Stimulated activated naive CD8-positive, alpha-beta T cell treated with anti-CD3 and anti-CD28 coated beads, Interleukin-15, amount 100 ng/mL, for 72 hours (primary cell): Measurements from ENCODE around the gene DPYD.

Source experiments
- ATAC-seq: fragments of 150-1000 bp; cut with Tn5 transposase; 2 replicates; pipeline ENCODE4 v1.10.0; 2021; ENCODE audit warnings: mild to moderate bottlenecking, moderate library complexity
- DNase-seq, 2 donors: peaks; one replicate each; pipeline ENCODE4 v3.0.0; 2021 to 2022
- H3K27ac Mint-ChIP-seq, 2 donors: one replicate each; pipeline ENCODE4 v1.8.0; 2022; ENCODE audit warnings: mild to moderate bottlenecking in 2 of 2, mixed read lengths in 2 of 2, moderate library complexity in 2 of 2
- H3K27me3 Mint-ChIP-seq: one replicate; pipeline ENCODE4 v1.8.0; 2022; ENCODE audit warnings: mixed read lengths
- H3K4me1 Mint-ChIP-seq: one replicate; pipeline ENCODE4 v1.8.0; 2022; ENCODE audit warnings: mild to moderate bottlenecking, mixed read lengths
- H3K4me3 Mint-ChIP-seq, 2 donors: one replicate each; pipeline ENCODE4 v1.8.0; 2022; ENCODE audit warnings: mild to moderate bottlenecking in 2 of 2, mixed read lengths in 2 of 2, moderate library complexity in 1 of 2
- H3K9me3 Mint-ChIP-seq, 2 donors: one replicate each; pipeline ENCODE4 v1.8.0; 2022; ENCODE audit warnings: mixed read lengths in 2 of 2

The DPYD gene

GRCh38 chr1:97424209-97424608, 496.6 kb downstream of the DPYD start:
- no peak for DNase-seq
- no peak overlapping the region for H3K27ac Mint-ChIP-seq

DNA sequence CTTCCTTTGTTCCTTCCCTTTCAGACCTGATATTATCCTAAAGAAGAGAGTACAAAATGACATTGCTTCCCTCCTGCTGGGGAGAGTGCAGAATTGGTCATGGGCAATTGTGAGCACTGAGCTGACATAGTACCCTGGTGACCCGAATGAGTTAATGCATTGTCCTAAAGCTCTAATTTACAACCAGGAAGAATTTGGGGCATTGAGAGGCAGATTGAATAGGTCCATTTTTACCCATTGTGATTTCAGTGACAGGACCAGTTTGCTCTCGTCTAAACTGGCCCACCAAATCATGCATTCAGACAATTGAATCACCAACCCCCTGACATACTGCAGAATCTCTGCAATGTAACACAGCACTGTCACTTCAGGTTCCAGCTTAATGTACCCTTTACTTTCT, 497.4 kb downstream of the DPYD start:
- ATAC-seq (no peak), DNase-seq (no peak)
- Mint-ChIP-seq H3K9me3 (peaks cover 0 to 5% of the 10 kb centered on the region in 2 donors), H3K4me1 (peaks cover 7% of the 10 kb centered on the region), H3K27me3 (no peaks in the 10 kb centered on the region), H3K27ac (no peak overlapping the region), H3K4me3 (no peak overlapping the region)

More at GRCh38 chr1:97424209-97424608, 496.6 kb downstream of the DPYD start:
- no peak for ATAC-seq
- Mint-ChIP-seq H3K4me3 (no peak overlapping the region), H3K4me1 (peaks cover 7% of the 10 kb centered on the region), H3K27me3 (no peaks in the 10 kb centered on the region), H3K9me3 (peaks cover 0 to under 1% of the 10 kb centered on the region in 2 donors)

DNA sequence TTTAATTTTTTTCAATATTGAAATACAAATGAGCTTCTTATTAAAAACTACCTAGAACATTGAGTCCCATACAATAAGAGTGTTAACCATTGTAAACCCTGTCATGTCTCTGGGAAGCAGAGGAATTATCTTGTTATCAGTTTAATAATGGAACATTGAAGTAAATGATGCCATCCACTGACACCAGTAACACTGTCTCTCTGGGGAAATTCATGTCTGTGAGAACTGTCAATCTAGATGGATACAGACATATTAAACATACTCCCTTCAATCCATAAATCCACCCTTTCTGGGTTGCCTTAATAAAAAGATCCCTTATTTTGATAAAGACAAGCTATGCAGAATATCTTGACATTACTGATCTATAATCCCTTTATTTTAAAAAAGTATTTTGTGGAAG, 503.2 kb downstream of the DPYD start:
- Mint-ChIP-seq H3K4me3 (no peak overlapping the region), H3K4me1 (no peaks in the 10 kb centered on the region), H3K27me3 (no peaks in the 10 kb centered on the region), H3K27ac (no peak overlapping the region), H3K9me3 (peaks cover 0 to 5% of the 10 kb centered on the region in 2 donors)
- no peak for DNase-seq
- ATAC-seq, result no peak

GRCh38 chr1:97414682-97415312, 506.0 kb downstream of the DPYD start:
- DNase-seq (no peak), ATAC-seq (no peak)
- H3K27me3 Mint-ChIP-seq, result no peaks in the 10 kb centered on the region
- H3K27ac Mint-ChIP-seq, result no peak overlapping the region
- H3K4me3 Mint-ChIP-seq, result no peak overlapping the region
- H3K4me1 Mint-ChIP-seq, result no peaks in the 10 kb centered on the region
- peaks cover 0 to 5% of the 10 kb centered on the region in 2 donors for H3K9me3 Mint-ChIP-seq

DNA sequence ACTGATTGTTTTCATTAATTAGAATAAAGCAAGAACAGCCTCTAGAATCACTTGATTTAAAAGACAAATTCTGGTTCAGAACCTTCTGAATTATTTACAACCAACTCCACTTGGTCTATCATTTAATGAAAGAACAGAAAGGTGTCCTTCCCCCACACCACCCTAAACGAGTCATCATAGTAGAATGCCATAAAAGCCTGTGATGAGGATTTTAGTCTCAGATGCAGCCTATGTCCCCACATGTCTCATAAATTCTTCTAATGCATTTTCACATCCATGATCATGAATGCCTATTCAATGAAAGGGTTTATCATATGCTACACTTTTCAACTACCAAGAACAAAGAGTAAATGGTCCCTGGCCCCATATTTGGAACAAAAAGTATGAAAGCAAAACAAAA, 508.1 kb downstream of the DPYD start:
- peaks cover 1 to 10% of the 10 kb centered on the region in 2 donors for H3K9me3 Mint-ChIP-seq
- no peaks in the 10 kb centered on the region for H3K27me3 Mint-ChIP-seq
- no peak for ATAC-seq

GRCh38 chr1:97412166-97412565, 508.7 kb downstream of the DPYD start:
- Mint-ChIP-seq H3K4me1 (no peaks in the 10 kb centered on the region), H3K27ac (no peak overlapping the region), H3K4me3 (no peak overlapping the region), H3K9me3 (peaks cover 7 to 16% of the 10 kb centered on the region in 2 donors), H3K27me3 (no peaks in the 10 kb centered on the region)
- ATAC-seq, result no peak
- DNase-seq, result no peak

More for the DNA sequence above, 508.1 kb downstream of the DPYD start:
- no peak for DNase-seq
- Mint-ChIP-seq H3K4me3 (no peak overlapping the region), H3K27ac (no peak overlapping the region), H3K4me1 (no peaks in the 10 kb centered on the region)

GRCh38 chr1:97396463-97396862, 524.4 kb downstream of the DPYD start:
- H3K27me3 Mint-ChIP-seq, result no peaks in the 10 kb centered on the region
- H3K27ac Mint-ChIP-seq, result no peak overlapping the region
- ATAC-seq (no peak), DNase-seq (no peak)
- H3K9me3 Mint-ChIP-seq, result peaks cover 23 to 32% of the 10 kb centered on the region in 2 donors
- H3K4me1 Mint-ChIP-seq, result no peaks in the 10 kb centered on the region
- H3K4me3 Mint-ChIP-seq, result no peak overlapping the region

DNA sequence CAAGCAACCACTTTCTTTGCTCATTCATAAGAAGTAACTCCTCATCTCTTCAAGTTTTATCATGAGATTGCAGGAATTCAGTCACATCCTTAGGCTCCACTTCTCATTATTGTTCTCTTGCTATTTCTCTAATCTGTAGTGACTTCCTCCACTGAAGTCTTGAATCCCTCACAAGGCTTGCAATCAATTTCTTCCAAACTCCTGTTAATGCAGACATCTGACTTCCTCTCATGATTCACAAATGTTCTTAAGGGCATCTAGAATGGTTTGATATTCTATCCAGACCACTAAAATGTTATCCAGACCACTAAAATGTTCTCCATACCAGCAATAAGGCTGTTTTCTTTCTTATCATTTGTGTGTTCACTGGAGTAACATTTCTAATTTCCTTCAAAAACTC, 528.1 kb downstream of the DPYD start:
- Mint-ChIP-seq H3K4me1 (no peaks in the 10 kb centered on the region), H3K4me3 (no peak overlapping the region), H3K9me3 (peaks cover 12 to 23% of the 10 kb centered on the region in 2 donors), H3K27ac (no peak overlapping the region), H3K27me3 (no peaks in the 10 kb centered on the region)
- ATAC-seq (no peak), DNase-seq (no peak)

- ATAC-seq (no peak), DNase-seq (no peak)
- no peaks in the 10 kb centered on the region for H3K9me3 Mint-ChIP-seq
- no peaks in the 10 kb centered on the region for H3K27me3 Mint-ChIP-seq
- no peaks in the 10 kb centered on the region for H3K4me1 Mint-ChIP-seq
- H3K4me3 Mint-ChIP-seq, result no peak overlapping the region
- no peak overlapping the region for H3K27ac Mint-ChIP-seq
Measured at GRCh38 chr1:97385536-97386277, 535.1 kb downstream of the DPYD start.

DNA sequence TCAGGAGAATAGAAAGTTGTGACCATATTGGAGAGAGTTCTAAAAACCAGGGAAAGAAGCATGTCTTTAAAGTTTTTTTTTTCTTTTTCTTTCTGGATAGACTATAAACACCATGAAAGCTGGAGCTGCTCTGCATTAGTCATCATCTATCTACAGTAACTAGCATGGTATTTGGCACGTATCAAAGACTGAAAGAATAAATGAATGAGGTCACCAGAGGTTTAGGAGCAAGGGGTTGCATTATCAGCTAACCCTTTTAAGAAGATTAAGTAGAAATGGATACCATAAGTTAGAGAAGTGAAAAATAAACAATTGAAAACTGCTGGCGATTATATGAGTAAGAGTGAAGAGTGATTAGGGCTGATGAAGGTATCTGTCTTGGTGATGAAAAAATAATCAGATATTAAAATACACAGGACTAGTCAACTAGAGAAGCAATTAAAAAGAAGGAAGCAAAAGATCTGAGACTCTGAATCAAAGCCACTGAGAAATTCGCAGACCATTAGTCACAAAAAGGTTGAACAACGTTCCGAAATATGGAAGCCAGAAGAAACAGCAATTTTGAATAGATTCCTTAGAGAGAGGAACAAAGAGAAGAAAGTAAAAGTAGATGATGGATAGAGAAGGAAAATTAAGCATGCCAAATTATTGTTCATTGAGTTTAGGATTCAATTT, 536.4 kb downstream of the DPYD start:
- Mint-ChIP-seq H3K27me3 (no peaks in the 10 kb centered on the region), H3K4me3 (no peak overlapping the region), H3K9me3 (no peaks in the 10 kb centered on the region), H3K4me1 (peaks cover 7% of the 10 kb centered on the region), H3K27ac (no peak overlapping the region)
- ATAC-seq (no peak), DNase-seq (no peak)

DNA sequence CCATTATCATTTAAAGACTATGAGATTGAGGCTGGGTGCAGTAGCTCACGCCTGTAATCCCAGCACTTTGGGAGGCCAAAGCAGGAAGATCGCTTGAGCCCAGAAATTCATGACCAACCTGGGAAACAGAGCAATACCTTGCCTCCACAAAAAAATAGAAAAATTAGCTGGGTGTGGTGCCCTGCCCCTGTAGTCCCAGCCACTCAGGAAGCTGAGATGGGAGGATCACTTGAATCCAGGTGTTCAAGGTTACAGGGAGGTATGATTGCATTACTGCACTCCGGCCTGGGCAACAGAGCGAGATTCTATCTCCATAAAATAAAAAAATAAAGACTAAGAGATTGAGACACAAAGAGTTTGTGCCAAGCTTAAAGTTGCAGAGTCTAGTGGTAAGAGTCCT, 537.0 kb downstream of the DPYD start:
- ATAC-seq (no peak), DNase-seq (no peak)
- Mint-ChIP-seq H3K27ac (no peak overlapping the region), H3K27me3 (no peaks in the 10 kb centered on the region), H3K9me3 (no peaks in the 10 kb centered on the region), H3K4me1 (peaks cover 8% of the 10 kb centered on the region), H3K4me3 (no peak overlapping the region)

DNA sequence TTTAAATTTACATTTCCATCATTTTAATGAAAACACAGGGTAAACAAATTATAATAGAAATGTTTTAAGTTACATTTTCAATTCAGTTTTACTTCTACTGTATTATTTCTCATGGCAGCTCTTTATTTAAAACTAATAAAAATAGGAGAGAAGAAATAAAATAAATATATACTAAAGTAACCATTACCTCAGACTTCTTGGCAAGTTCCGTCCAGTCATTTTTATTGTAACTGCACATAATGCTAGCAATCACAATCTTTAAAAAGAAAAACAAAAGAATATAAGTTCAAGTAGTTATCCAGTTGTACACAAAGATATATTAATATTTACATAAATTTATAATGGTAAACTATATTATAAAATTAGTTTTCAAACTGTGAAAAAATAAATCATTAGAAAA, 538.6 kb downstream of the DPYD start:
- Mint-ChIP-seq H3K4me1 (peaks cover 15% of the 10 kb centered on the region), H3K27me3 (no peaks in the 10 kb centered on the region), H3K4me3 (no peak overlapping the region), H3K27ac (no peak overlapping the region), H3K9me3 (no peaks in the 10 kb centered on the region)
- no peak for DNase-seq
- ATAC-seq, result no peak

GRCh38 chr1:97379387-97380075, 541.3 kb downstream of the DPYD start:
- DNase-seq (no peak), ATAC-seq (no peak)
- H3K9me3 Mint-ChIP-seq, result no peaks in the 10 kb centered on the region
- H3K4me1 Mint-ChIP-seq, result peaks cover 16% of the 10 kb centered on the region
- peak overlapping the region in 1 of 2 donors; percentile 62 for H3K27ac Mint-ChIP-seq
- H3K4me3 Mint-ChIP-seq, result no peak overlapping the region
- no peaks in the 10 kb centered on the region for H3K27me3 Mint-ChIP-seq

DNA sequence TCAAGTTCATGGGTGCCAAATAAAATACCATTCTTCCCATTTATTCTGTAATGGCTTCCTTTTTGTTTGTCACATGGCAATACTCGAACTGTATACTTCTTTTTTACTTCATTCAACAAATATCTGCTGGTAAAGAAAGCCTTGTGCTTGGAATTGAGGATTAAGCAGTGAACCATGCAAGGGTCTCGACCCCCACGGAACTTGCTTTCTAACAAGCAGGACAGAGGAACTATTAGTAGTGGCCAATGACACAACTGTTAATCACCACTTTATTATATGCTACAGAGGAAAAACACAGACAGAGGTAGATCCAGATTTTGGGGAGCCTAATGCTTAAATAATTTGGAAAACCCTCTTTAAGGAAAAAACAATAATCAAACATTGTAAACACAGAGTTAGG, 542.2 kb downstream of the DPYD start:
- H3K9me3 Mint-ChIP-seq, result no peaks in the 10 kb centered on the region
- no peak overlapping the region for H3K4me3 Mint-ChIP-seq
- H3K27me3 Mint-ChIP-seq, result no peaks in the 10 kb centered on the region
- no peak for DNase-seq
- H3K27ac Mint-ChIP-seq, result no peak overlapping the region
- H3K4me1 Mint-ChIP-seq, result peaks cover 16% of the 10 kb centered on the region
- ATAC-seq, result no peak

- ATAC-seq (no peak), DNase-seq (no peak)
- Mint-ChIP-seq H3K27ac (no peak overlapping the region), H3K27me3 (no peaks in the 10 kb centered on the region), H3K9me3 (no peaks in the 10 kb centered on the region), H3K4me3 (no peak overlapping the region), H3K4me1 (peaks cover 16% of the 10 kb centered on the region)
Measured at GRCh38 chr1:97377432-97378034, 543.3 kb downstream of the DPYD start.
